DLD1 (cell line): ENCODE data around the gene RPS25.
"Not testable (repeated sequence)": the region's sequence is repeated elsewhere in the genome, so short reads cannot be mapped to it uniquely, and the experiment has no call there.

Experiments used
- in situ Hi-C: cut with HindIII; loops from 2 replicates; pipeline ENCODE4 v1.10.0; 2017; ENCODE audit warnings: low sequenced_read_pairs

RPS25 gene

GRCh38 chr11:119018074-119018938 is at the start of gene RPS25, which contains the start of gene TRAPPC4:
TSS of gene RPS25 (minus strand) at chr11:119018343. CDS start at chr11:119018284, 59 bp downstream.
TSS of gene TRAPPC4 (plus strand) at chr11:119018766. CDS start at chr11:119018796, 30 bp downstream.
- in situ Hi-C loops: loop anchor here (5.0 kb wide), 1 partner anchor 84 kb away; the partner anchor contains the start of gene DPAGT1

GRCh38 chr11:119067371-119068222 is 49.5 kb upstream of the RPS25 start, which contains the start of gene VPS11:
TSS of gene VPS11 (plus strand) at chr11:119067818. CDS start at chr11:119067824, 6 bp downstream.
- in situ Hi-C loops: no loop called here

GRCh38 chr11:119065369-119065768 is 47.2 kb upstream of the RPS25 start:
- in situ Hi-C loops: no loop called here

DNA sequence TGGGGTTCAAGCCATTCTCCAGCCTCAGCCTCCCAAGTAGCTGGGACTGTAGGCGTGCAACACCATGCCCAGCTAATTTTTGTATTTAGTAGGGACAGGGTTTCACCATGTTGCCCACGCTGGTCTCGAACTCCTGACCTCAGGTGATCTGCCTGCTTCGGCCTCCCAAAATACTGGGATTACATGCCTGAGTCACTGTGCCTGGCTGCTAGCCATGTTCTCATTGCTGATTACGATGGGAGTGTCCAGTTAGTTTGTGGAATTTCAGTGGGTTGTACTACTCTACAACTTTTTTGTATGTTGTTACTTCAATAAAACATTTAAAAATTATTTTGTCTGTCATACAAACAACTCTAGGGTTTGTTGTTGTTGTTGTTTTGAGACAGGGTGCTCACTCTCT is 44.6 kb upstream of the RPS25 start:
- in situ Hi-C loops: no loop called here

GRCh38 chr11:119061256-119061655 is 43.1 kb upstream of the RPS25 start:
- in situ Hi-C loops: no loop called here

DNA sequence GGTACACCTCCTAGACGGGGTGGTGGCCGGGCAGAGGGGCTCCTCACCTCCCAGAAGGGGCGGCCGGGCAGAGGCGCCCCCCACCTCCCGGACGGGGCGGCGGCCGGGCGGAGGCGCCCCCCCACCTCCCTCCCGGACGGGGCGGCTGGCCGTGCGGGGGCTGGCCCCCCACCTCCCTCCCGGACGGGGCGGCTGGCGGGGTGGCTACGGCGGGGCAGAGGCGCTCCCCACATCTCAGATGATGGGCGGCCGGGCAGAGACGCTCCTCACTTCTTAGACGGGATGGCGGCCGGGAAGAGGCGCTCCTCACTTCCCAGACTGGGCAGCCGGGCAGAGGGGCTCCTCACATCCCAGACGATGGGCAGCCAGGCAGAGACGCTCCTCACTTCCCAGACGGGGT is 41.0 kb upstream of the RPS25 start:
- in situ Hi-C loops: not testable (repeated sequence)

DNA sequence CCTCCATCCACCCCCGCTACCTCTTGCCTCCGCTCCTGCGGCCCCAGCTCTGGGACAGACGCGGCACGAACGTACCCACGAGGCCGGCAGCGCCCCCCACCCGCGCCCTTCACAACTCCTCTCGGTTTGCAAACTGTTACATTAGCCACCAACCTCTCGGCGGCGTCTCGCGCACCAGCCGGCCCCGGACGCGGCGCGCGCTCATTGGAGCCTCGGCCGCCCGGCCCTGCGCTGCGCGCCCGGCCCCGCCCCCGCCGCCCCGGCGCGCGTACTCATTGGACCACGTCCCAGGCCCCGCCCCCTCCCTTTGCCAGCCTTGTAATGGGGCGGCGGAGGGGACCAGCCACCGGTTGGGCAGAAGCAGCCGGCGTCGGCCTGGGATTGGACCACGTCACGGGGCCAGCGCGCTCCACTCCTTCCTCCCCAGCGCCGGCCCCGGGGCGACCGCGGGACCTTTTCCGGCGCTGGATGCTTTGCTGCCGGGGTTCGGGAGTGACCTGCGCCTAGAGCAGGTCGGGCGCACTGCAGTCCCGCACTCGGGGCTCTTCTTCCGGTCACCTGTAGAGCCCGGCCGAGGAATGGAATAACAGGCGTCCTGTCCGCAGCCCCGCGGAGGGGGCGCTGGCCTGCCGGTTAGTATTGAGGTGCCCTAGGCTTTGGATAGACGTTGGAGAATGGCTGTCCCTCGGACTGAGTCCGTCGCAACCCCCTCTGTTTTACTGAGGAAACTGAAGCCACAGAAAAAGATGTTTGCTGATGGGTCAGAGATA is 39.0 kb upstream of the RPS25 start, which contains the start of gene HYOU1:
TSS of gene HYOU1 (minus strand) at position 206 of the 770 bp plus-strand sequence. CDS start 1,045 bp downstream, outside the sequence.
- in situ Hi-C loops: no loop called here

DNA sequence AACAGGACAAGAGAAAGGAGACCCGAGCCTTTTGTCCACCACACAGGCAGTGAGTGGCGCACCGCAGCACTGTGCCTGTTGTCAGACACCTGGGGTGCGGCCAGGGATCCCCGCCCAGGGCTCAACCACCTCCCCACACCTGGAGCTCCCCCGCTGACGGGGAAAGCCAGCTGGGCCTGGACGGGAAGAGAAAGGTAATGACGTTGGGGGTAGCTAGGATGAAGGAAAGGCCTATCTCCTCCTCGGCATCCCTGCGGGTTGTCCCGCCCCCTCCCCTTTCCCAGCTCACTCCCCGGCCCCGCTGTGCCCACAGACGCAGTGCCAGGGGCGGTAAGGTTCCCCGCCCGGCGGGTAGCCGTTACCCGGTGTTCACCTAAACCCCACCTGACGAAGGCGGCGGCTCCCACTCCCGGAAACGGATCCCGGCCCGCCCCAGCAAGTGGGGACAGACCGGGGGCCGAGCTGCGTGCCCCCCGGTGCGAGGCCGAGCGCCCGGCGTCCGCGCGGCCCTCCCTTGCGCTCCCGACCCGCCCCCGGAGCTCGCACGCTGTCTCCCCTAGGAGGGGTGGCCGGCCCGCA is 38.4 kb upstream of the RPS25 start:
- in situ Hi-C loops: no loop called here

DNA sequence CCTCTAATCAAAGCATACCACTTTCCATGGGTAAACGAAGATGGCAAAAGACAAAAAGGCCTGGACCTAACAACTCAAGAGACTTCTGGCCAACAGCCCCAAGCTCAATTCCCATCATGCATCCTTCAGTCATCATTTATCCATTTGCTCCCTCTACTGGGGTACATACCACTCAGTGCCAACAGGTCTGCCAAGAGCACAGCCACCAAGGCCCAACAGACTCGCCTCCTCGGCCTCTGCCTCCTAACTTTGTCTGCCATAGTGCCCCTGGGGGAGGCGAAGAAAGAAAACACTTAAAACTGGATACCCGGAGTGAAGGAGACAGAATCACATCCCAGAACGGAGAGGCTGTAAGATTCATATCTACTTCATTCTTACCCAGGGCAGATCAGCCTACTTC is 37.8 kb upstream of the RPS25 start:
- in situ Hi-C loops: no loop called here

DNA sequence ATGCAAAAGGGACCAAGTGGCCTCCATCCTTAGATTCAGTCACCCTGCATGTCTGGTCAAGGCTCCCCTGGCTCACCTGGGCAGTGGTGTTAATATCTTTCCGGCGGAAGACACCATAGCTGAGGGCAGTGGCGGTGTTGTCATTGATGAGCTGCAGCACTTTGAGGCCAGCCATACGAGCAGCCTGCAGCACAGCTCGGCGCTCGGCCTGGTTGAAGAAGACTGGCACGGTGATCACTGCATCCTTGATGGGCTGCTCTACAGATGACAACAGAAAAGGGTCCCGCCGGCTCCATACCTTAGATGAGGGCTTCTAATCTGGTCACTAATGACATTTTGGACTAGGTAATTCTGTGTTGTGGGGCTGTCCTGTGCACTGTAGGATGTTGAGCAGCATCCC is 36.3 kb upstream of the RPS25 start:
- in situ Hi-C loops: no loop called here

GRCh38 chr11:119052163-119052814 is 34.1 kb upstream of the RPS25 start:
- in situ Hi-C loops: no loop called here

DNA sequence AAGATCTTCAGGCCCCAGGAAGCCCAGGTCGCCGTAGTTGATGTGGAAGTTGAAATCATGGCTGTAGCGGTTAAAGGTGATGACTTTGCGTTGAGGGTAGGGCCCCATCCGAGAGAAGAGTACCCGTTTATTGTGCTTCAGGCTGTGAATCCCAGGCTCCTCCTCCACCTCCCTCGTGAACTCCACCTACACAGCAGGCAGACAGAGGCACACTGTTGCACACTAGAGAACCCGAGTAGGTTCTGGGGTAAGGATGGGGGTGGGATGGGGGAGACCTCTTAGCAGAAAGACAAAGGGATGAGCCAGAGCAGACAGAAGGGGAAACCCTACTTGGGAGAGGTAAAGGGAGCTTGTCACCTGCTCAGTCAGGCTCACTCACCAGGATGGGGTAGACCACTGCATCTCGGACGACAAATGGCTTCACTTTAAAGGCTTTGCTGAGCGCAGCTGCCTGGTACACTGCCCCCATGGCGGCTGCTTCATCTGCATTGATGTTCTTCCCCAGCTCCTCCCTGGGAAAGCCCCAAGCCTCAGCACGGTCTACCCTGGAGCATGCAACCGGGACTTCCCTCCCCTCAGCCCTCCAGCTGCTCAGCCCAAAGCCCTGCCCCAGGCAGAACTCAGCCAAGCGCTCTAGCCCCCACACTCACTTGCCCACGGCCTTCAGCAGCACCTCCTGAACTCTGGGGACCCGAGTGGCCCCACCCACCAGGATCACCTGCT is 33.5 kb upstream of the RPS25 start:
- in situ Hi-C loops: no loop called here

DNA sequence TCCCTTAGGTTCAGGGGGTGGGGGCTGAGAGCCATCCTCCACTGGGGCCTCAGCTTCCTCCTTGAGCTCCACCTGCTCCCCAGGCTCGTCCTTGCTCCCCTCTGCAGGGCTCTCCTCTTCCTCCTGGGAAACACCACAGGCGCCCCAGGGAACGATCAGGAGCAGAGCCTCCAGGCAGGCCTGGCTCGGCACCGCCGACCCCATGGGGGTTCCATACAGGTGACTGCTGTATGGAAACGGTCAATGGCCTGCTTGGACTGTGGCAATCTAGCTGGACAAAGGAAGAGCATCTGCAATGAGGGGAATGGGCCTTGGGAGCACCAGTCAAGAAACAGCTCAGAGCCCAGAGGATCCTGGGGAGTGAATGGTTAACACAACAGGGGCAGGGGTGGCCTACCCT is 30.9 kb upstream of the RPS25 start:
- in situ Hi-C loops: no loop called here

- in situ Hi-C loops: no loop called here
Measured at GRCh38 chr11:119048644-119049043, 30.5 kb upstream of the RPS25 start.

DNA sequence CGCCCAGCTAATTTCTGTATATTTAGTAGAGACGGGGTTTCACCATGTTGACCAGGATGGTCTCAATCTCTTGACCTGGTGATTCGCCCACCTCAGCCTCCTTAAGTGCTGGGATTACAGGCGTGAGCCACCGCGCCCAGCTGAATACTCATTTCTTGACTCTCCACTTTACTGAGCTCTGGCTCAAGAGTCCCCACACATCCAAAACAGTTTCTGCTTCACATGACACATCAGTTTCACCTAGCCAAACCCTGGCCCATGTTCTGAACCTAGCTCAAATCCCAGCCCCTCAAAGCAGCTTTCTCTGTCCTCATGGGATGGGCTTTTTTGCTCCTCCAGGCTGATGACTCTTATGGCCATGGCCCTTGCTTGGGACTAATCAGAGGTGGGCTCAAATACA is 29.1 kb upstream of the RPS25 start:
- in situ Hi-C loops: no loop called here

DNA sequence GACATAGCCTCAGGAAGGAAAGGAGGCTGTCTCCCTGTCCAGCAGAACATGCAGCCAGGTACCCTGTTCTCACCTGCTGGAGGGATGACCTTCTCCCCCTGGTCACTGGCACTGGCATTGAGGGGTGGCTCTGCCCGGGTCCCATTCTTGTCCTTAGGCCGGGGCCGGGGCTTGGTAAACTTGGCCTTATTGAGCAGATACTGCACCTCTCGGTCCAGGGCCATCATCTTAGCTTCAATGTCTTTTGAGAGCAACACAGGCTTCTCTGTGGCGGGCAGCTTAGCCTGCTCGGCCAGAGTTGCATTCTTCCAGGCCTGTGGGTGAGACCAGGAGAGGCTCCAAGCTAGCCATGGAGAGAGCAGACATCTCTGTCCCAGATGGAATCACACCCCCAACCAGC is 28.3 kb upstream of the RPS25 start:
- in situ Hi-C loops: no loop called here

GRCh38 chr11:119044708-119045107 is 26.6 kb upstream of the RPS25 start:
- in situ Hi-C loops: no loop called here

GRCh38 chr11:119042927-119043326 is 24.8 kb upstream of the RPS25 start:
- in situ Hi-C loops: no loop called here

- in situ Hi-C loops: no loop called here
Measured at GRCh38 chr11:119041821-119042514, 23.8 kb upstream of the RPS25 start.
